ENCODE results near the gene ARAP1.
A peak's percentile ranks its signal among the peaks of the same experiment; 100 is the strongest.

The ARAP1 gene

GRCh38 chr11:72673284-72673942 lies 78.8 kb downstream of the ARAP1 start:
- DNase-seq (ENCODE audit: low read depth), result peak; percentile 44
- no peak overlapping the region for H3K4me3 ChIP-seq (ENCODE audit: low read depth, low read length)
- no peak for TF ChIP-seq MYC (IDR thresholded peaks at IDR 0.05; ENCODE audit: low read depth, low read length)
- TF ChIP-seq CTCF (IDR thresholded peaks at IDR 0.05; ENCODE audit: low read depth, low read length), result no peak
- TF ChIP-seq POLR2A (IDR thresholded peaks at IDR 0.05; ENCODE audit: extremely low read depth, insufficient read length), result no peak
- TF ChIP-seq MAX (IDR thresholded peaks at IDR 0.05; ENCODE audit: low read depth, low read length), result peak; percentile 6; the same call in 1 of the 2 replicates

- no peak for DNase-seq (ENCODE audit: low read depth)
- TF ChIP-seq MAX (IDR thresholded peaks at IDR 0.05; ENCODE audit: low read depth, low read length) (no peak), MYC (IDR thresholded peaks at IDR 0.05; ENCODE audit: low read depth, low read length) (no peak), CTCF (IDR thresholded peaks at IDR 0.05; ENCODE audit: low read depth, low read length) (no peak), POLR2A (IDR thresholded peaks at IDR 0.05; ENCODE audit: extremely low read depth, insufficient read length) (no peak)
- H3K4me3 ChIP-seq (ENCODE audit: low read depth, low read length), result no peak overlapping the region
Measured at GRCh38 chr11:72672597-72673238, 79.5 kb downstream of the ARAP1 start.

GRCh38 chr11:72671152-72672099 lies 80.8 kb downstream of the ARAP1 start:
- TF ChIP-seq MYC (IDR thresholded peaks at IDR 0.05; ENCODE audit: low read depth, low read length) (no peak), CTCF (IDR thresholded peaks at IDR 0.05; ENCODE audit: low read depth, low read length) (no peak), POLR2A (IDR thresholded peaks at IDR 0.05; ENCODE audit: extremely low read depth, insufficient read length) (no peak), MAX (IDR thresholded peaks at IDR 0.05; ENCODE audit: low read depth, low read length) (no peak)
- no peak overlapping the region for H3K4me3 ChIP-seq (ENCODE audit: low read depth, low read length)
- DNase-seq (ENCODE audit: low read depth), result no peak

GRCh38 chr11:72670041-72670440 lies 82.2 kb downstream of the ARAP1 start:
- DNase-seq (ENCODE audit: low read depth), result no peak
- no peak overlapping the region for H3K4me3 ChIP-seq (ENCODE audit: low read depth, low read length)
- no peak for TF ChIP-seq CTCF (IDR thresholded peaks at IDR 0.05; ENCODE audit: low read depth, low read length)
- no peak for TF ChIP-seq MYC (IDR thresholded peaks at IDR 0.05; ENCODE audit: low read depth, low read length)
- TF ChIP-seq MAX (IDR thresholded peaks at IDR 0.05; ENCODE audit: low read depth, low read length), result no peak
- TF ChIP-seq POLR2A (IDR thresholded peaks at IDR 0.05; ENCODE audit: extremely low read depth, insufficient read length), result no peak

GRCh38 chr11:72669527-72669926 lies 82.7 kb downstream of the ARAP1 start:
- H3K4me3 ChIP-seq (ENCODE audit: low read depth, low read length), result no peak overlapping the region
- TF ChIP-seq MAX (IDR thresholded peaks at IDR 0.05; ENCODE audit: low read depth, low read length) (no peak), MYC (IDR thresholded peaks at IDR 0.05; ENCODE audit: low read depth, low read length) (no peak), POLR2A (IDR thresholded peaks at IDR 0.05; ENCODE audit: extremely low read depth, insufficient read length) (no peak)
- no peak for DNase-seq (ENCODE audit: low read depth)
